NCI-H1092 (cell line): ENCODE data around the gene ABCA7.
A peak's percentile ranks its signal among the peaks of the same experiment; 100 is the strongest.
"Not testable (repeated sequence)": the region's sequence is repeated elsewhere in the genome, so short reads cannot be mapped to it uniquely, and the experiment has no call there.

ENCODE experiments used
- DNase-seq: peaks from one replicate; lab custom pipeline; 2025; lab: John Stamatoyannopoulos, UW

ABCA7 gene

GRCh38 chr19:1017115-1017905 is 22.6 kb upstream of the ABCA7 start:
- no peak for DNase-seq

DNA sequence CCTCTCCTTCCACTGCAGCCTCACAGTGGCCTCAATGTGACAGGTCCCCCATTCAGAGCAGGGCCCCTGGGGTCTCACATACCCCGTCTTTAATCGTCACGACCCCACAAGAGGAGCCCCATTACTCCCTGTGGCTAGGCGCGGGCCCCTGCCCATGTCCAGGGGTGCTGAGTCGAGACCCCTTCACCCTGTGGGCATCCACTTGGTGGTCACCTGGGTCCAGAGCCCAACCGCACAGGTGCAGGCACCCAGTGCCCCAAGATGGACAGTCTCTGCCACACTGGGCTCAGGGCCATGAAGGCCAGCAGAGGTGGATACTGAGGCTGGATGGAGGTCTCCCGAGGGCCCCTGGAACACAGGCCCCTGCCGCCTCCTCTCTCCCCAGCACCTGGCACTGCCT is 22.0 kb upstream of the ABCA7 start:
- no peak for DNase-seq

DNA sequence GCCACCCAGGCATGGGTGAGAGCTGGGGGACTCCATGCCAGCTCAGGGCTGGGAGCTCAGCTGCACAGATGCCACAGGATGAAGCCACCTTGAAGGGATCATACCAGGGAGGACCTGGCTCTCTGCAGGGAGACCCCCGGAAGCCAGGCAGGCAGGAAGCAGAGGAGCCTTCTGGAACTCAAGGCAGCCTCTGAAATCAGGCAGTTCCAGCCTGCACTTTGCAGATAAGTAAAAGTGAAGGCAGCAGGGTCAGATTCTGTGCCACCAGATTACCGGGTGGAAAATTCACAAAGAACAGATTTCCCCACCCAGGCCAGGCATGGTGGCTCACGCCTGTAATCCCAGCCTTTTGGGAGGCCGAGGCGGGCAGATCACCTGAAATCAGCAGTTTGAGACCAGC is 21.5 kb upstream of the ABCA7 start:
- DNase-seq: no peak

GRCh38 chr19:1018932-1019615 is 20.8 kb upstream of the ABCA7 start:
- no peak for DNase-seq

GRCh38 chr19:1019616-1019961 is 20.3 kb upstream of the ABCA7 start:
- DNase-seq: no peak

GRCh38 chr19:1019980-1020867 is 19.7 kb upstream of the ABCA7 start:
- DNase-seq: no peak

GRCh38 chr19:1020868-1021425 is 19.0 kb upstream of the ABCA7 start, which contains the start of gene TMEM259:
TSS of gene TMEM259 (minus strand) at chr19:1021123. CDS start at chr19:1020996, 127 bp downstream.
- peak; percentile 98 for DNase-seq

- not testable (repeated sequence) for DNase-seq
Measured at GRCh38 chr19:1023883-1024188, 16.1 kb upstream of the ABCA7 start.

GRCh38 chr19:1025080-1025479 is 14.8 kb upstream of the ABCA7 start:
- DNase-seq: not testable (repeated sequence)

GRCh38 chr19:1025960-1026782 is 13.7 kb upstream of the ABCA7 start, which contains the start of gene CNN2:
TSS of gene CNN2 (plus strand) at chr19:1026608. CDS start at chr19:1026662, 54 bp downstream.
- DNase-seq: no peak

- no peak for DNase-seq
Measured at GRCh38 chr19:1026783-1027649, 12.9 kb upstream of the ABCA7 start.

DNA sequence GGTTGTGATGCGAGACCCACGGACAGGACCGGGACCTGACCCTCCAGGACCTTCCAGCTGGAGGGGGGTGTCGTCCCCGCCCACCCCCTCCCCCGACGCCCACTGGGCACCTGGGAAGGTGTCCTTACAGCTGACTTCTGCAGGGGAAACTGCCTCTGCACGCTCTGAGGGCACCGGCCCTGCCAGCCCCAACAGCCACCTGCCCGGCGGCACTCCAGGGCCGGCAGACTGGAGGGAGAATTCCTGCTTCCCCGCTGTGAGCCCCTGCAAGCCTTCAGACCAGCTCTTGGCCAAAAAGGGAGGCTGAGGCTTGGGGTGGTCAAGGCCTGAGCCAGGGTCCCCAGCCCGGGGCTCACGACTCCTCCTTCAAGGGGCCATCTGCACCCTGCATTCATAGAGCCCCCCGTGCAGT is 12.3 kb upstream of the ABCA7 start:
- no peak for DNase-seq

DNA sequence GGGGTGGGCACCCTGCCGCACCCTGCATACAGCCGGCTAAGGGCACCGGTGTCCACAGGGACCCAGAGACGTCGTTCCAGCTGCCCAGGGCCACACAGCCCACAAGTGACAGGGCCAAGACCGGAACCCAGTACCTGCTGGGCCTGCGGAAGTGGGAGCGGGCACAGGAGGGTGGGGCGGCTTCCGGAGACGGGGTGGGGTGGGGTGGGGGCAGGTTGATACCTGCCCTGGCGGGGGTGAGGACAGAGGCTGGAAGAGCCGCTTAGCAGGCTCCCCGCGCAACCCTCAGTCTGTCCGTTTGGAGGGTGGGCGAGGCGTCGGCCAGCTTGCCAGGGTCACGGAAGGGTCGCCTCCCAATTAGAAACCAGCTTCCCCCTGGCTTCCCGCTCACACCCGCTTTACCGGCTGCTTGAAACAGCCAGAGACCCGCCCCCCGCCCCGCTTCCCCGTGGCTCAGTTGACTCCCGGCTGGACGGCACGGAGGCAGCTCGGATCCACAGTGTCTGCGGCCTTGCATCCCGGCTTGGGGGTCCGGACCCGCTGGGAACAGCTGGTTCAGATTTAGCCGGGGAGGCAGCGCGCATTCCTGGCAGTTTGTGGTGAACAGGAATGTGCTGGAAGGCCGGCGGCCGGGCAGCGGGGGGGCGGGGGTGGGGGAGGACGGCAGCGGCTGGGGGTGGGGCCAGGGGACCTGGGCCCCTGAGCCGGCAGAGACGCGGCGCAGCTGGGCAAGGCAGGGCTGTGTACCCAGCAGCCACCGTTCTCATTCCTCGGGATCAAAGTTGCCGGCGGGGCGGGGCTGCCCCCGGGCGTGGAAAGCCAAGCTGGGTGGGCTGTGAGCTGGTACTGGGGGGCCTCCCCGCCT is 11.6 kb upstream of the ABCA7 start:
- no peak for DNase-seq

- no peak for DNase-seq
Measured at GRCh38 chr19:1032264-1032867, 7.5 kb upstream of the ABCA7 start.

GRCh38 chr19:1035998-1036621 is 3.8 kb upstream of the ABCA7 start:
- peak; percentile 17 for DNase-seq

DNA sequence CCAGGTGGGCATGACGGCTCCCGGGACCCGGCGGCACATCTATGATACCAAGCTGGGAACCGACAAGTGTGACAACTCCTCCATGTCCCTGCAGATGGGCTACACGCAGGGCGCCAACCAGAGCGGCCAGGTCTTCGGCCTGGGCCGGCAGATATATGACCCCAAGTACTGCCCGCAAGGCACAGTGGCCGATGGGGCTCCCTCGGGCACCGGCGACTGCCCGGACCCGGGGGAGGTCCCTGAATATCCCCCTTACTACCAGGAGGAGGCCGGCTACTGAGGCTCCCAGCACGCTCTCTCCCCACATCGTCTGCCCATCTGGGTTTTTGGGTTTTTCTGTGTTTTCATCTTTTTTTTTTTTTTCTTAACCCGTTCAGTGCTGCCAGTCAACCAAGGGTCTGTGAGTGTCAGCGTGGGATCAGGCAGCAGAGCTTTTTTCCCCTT is 2.3 kb upstream of the ABCA7 start:
- DNase-seq: no peak

GRCh38 chr19:1038978-1039645 is 795 bp upstream of the ABCA7 start:
- DNase-seq: no peak
